ENCODE measurements around the gene ST8SIA2. TPM values are rescaled to one million over a fixed set of nuclear protein-coding genes. Genes with fewer than 3 reads are reported as not detected.

Gene ST8SIA2
- total RNA-seq, 2 donors from 2014 or later, result not detected

DNA sequence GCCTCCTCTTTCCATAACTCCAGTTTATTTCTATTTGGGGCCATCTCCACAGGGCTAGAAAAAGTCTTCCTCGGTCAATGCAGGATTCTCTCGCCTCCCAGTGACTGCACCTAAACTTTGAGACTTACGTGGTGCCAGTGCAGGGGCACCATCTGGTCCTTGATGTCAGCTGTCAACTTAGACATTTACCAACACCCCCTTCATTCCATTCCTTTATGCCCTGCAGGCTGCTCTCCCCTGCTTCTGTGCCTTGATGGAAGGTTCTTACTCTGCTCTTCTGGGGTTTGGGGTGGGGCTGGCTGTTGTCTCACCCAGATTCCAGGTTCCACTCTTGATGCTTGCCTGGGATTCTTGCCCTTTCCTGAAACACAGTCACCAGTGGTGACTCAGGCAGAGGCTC is 101.8 kb downstream of the ST8SIA2 start:
- peaks cover 2% of the 10 kb centered on the region for H3K4me1 Mint-ChIP-seq
- H3K9me3 ChIP-seq (ENCODE audit: control insufficient read depth, low read length, poor library complexity, severe bottlenecking), result no peaks in the 10 kb centered on the region
- peaks cover 55% of the 10 kb centered on the region for H3K27me3 Mint-ChIP-seq
- no peaks in the 10 kb centered on the region for H3K36me3 Mint-ChIP-seq (ENCODE audit: low read depth)
- DNase-seq (no peak), ATAC-seq (no peak)
- H3K4me3 Mint-ChIP-seq, result no peak overlapping the region
- H3K27ac Mint-ChIP-seq, result no peak overlapping the region

DNA sequence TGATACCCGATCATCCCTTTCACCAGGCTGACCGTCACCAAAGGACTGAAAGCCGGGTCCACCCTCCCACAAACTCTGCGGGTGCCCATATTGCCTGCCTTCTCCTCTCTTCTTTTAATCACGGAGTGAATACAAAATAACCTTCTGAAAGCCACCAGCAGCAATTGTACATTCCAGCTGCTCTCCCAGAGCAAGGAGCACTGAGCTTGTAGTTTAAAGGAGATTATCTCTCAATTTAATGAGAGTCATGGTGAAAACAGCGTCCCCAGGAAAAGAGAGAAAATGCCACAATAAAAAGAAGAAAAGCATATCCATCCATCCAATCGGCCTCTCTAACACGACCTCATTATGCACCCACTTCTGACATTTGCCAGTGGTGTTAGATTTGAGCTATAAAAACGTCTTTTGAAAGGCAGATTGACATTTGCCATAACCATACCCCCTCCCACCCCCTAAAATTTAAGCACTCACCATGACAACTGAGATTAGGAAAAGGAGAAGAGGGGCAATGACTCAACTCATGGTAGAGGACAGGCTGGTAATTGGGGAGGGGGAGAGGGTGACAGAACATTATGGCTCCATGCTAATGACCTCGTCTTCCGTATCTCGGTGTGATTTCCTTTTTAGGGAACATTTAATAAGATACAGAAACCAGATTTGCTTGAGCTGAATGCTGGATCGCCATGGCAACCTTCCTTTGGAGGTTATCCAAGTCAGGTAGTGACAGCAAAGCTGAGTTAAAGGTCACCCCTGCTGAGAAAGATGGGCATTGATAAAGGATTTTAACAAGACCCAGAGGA is 106.2 kb downstream of the ST8SIA2 start:
- Mint-ChIP-seq H3K27me3 (peaks cover 80% of the 10 kb centered on the region), H3K4me3 (no peak overlapping the region), H3K36me3 (ENCODE audit: low read depth) (peaks cover 4% of the 10 kb centered on the region), H3K4me1 (peaks cover 5% of the 10 kb centered on the region), H3K27ac (no peak overlapping the region)
- ATAC-seq (no peak), DNase-seq (no peak)
- no peaks in the 10 kb centered on the region for H3K9me3 ChIP-seq (ENCODE audit: control insufficient read depth, low read length, poor library complexity, severe bottlenecking)

DNA sequence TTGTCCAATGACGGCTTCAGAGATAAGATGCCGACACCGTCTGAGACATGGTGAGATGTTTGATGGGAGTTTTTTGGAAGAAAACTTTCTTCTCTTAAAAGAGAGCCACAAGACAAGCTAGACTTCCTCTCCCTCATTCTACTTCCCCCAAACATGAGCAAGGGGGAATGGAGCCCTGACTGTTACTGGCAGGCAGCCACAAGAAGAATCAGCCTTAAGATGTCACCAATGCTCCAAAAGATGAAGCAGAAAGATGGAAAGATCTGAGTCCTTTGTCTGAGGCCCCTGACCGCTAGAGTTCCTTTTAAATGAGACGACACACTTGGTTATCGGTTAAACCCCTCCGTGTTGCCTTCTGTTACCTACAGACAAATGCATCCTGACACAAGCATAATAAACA is 108.7 kb downstream of the ST8SIA2 start:
- Mint-ChIP-seq H3K36me3 (ENCODE audit: low read depth) (peaks cover 4% of the 10 kb centered on the region), H3K4me1 (peaks cover 7% of the 10 kb centered on the region), H3K27me3 (peaks cover 61% of the 10 kb centered on the region), H3K27ac (no peak overlapping the region), H3K4me3 (no peak overlapping the region)
- no peak for ATAC-seq
- no peak for DNase-seq
- H3K9me3 ChIP-seq (ENCODE audit: control insufficient read depth, low read length, poor library complexity, severe bottlenecking), result no peaks in the 10 kb centered on the region

DNA sequence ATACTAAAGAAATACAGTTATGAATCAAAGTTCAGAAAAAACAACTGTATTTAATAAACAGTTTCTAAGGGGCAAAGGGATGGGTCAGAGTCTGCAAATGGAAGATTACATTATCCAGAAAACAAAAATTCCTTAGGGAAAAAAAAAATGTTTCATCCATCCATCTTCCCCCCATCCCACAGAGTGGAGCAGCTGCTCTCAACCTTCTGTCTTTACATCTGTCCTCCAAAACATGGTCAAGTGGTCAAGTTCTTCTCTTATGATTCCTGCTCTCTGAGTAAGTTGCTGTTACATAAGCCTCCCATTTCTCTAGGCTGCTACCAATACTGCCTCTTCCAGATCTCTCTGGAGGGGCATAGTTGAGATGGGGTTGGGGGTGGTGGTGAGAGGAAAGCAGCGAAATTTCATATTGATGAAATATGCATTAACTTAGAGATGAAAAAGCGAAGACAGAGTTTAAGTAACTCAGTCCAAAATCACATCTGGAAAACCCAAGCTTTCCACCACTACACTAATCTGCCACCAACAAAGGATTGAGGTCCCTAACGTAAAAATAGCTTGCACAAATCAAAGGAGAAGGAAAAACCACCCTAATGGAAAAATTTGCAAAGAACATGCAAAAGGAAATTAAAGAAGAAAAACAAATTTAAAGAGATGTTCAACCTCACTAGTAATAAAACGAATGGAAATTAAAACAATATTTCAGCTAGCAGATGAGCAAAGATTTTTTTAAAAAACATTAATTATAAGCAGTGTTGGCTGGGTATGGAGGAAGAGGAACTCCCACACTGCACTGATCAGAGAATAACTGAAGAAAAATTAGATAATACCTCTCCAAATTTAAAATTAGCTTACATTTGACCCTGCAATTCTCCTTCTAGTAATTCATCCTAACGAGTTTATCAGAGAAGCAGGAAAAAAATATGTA is 109.5 kb downstream of the ST8SIA2 start:
- peaks cover 4% of the 10 kb centered on the region for H3K36me3 Mint-ChIP-seq (ENCODE audit: low read depth)

DNA sequence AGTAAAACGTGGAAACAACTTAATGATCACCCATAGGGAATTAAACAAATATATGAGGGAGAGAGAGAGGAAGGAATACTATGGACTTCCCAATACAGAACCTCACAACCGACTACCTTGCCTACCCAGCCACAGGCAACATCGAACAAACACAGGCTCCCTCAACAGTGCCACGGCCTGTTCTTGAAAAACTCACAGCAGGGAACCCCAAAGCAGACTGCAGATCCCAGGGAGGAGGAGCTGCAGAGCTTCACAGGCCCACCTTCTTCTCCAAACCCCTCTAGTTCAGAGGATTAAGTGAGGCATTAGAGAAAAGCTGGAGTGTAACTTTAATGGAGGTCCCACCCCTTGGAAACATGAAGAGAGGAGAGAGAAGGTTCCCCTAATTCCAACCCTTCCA is 110.2 kb downstream of the ST8SIA2 start:
- Mint-ChIP-seq H3K27me3 (peaks cover 52% of the 10 kb centered on the region), H3K36me3 (ENCODE audit: low read depth) (peaks cover 4% of the 10 kb centered on the region), H3K27ac (no peak overlapping the region), H3K4me1 (peaks cover 7% of the 10 kb centered on the region), H3K4me3 (no peak overlapping the region)
- no peak for DNase-seq
- H3K9me3 ChIP-seq (ENCODE audit: control insufficient read depth, low read length, poor library complexity, severe bottlenecking), result no peaks in the 10 kb centered on the region
- no peak for ATAC-seq

More for the DNA sequence above, 109.5 kb downstream of the ST8SIA2 start:
- no peak for ATAC-seq
- Mint-ChIP-seq H3K27ac (no peak overlapping the region), H3K4me1 (peaks cover 7% of the 10 kb centered on the region), H3K4me3 (no peak overlapping the region), H3K27me3 (peaks cover 56% of the 10 kb centered on the region)
- no peaks in the 10 kb centered on the region for H3K9me3 ChIP-seq (ENCODE audit: control insufficient read depth, low read length, poor library complexity, severe bottlenecking)
- DNase-seq, result no peak

DNA sequence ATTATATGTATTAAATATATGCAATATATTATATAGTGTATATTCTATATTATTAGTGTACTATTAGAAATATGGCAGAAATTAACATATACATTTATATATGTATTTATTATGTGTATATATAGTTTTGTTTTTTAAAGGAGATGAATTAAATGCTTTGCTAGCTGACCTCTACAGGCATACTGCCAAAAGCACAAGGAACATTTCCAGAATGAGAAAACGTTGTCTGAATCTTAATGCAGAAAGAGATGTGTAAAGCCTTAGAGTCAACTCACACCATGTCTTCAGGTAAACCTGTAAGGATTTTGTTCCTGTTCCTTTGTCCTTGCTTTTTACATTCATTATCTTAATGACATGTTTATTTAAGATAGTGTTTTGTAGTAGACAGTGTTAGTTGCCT is 111.9 kb downstream of the ST8SIA2 start:
- Mint-ChIP-seq H3K27me3 (peaks cover 36% of the 10 kb centered on the region), H3K36me3 (ENCODE audit: low read depth) (peaks cover 4% of the 10 kb centered on the region)

DNA sequence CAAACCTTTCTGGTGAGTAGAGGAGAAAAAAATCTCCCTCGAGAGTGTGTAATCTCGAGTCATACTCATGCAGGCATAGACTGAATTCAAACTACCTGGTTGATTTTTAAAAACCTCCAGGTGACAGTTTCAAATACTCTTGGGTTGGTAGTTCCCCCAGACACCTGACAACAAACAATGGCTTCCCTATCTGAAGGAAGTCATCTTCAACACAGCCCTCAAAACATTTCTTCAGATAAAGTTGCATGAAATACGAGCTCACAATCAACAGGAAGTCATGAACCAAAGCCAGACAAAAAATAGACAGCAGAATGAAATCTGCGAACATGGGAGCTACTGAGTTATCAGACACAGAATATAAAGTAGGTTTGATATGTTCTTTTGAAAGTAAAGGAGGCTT is 112.8 kb downstream of the ST8SIA2 start:
- no peak overlapping the region for H3K4me3 Mint-ChIP-seq
- H3K9me3 ChIP-seq (ENCODE audit: control insufficient read depth, low read length, poor library complexity, severe bottlenecking), result no peaks in the 10 kb centered on the region
- peaks cover 6% of the 10 kb centered on the region for H3K4me1 Mint-ChIP-seq
- no peak overlapping the region for H3K27ac Mint-ChIP-seq
- DNase-seq, result no peak
- peaks cover 4% of the 10 kb centered on the region for H3K36me3 Mint-ChIP-seq (ENCODE audit: low read depth)
- peaks cover 30% of the 10 kb centered on the region for H3K27me3 Mint-ChIP-seq
- ATAC-seq, result no peak

More for the DNA sequence above, 111.9 kb downstream of the ST8SIA2 start:
- H3K27ac Mint-ChIP-seq, result no peak overlapping the region
- H3K4me1 Mint-ChIP-seq, result peaks cover 6% of the 10 kb centered on the region
- no peaks in the 10 kb centered on the region for H3K9me3 ChIP-seq (ENCODE audit: control insufficient read depth, low read length, poor library complexity, severe bottlenecking)
- no peak overlapping the region for H3K4me3 Mint-ChIP-seq
- DNase-seq, result no peak
- no peak for ATAC-seq

DNA sequence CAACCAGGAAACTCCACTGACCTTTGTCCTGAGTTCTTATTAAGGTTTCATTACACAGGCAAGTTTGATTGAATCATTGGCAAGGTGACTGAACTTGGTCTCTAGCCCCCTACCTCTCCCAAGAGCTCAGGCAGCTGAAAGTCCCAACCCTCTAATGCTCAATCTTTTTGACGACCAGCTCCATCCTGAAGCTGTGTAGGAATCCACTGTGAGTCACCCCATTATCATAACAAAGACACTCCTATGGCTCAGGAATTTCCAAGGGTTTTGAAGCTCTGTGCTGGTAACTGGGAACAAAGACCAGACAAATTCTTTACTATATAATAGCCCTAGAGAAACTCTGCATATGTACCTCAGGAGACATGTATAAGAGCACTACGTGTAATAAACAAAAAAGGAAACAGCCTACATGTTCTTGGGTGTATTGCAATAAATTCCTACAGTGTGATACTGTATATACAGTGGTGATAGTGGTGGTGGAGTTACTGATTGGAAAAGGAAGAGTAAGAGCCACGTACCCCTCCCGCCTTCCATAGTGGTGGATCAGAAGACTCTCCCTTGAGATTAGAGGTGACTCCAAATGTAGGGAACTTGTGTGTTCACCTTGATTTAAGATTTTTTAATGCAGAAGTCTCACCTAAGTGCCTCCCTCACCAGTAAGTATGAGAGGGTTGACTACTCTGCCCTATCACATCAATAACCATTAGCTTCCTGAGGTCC is 116.6 kb downstream of the ST8SIA2 start:
- H3K9me3 ChIP-seq (ENCODE audit: control insufficient read depth, low read length, poor library complexity, severe bottlenecking), result no peaks in the 10 kb centered on the region
- H3K27ac Mint-ChIP-seq, result no peak overlapping the region
- peaks cover 2% of the 10 kb centered on the region for H3K4me1 Mint-ChIP-seq
- H3K4me3 Mint-ChIP-seq, result no peak overlapping the region
- H3K27me3 Mint-ChIP-seq, result peaks cover 39% of the 10 kb centered on the region
- DNase-seq, result no peak
- peaks cover 6% of the 10 kb centered on the region for H3K36me3 Mint-ChIP-seq (ENCODE audit: low read depth)
- no peak for ATAC-seq
